ENCODE measurements around the gene ADGRL1. TPM values are rescaled to one million over a fixed set of nuclear protein-coding genes. Genes with fewer than 3 reads are reported as not detected.

Gene ADGRL1
- polyA plus RNA-seq, 3 donors: 1.7 TPM; not detected in 2

DNA sequence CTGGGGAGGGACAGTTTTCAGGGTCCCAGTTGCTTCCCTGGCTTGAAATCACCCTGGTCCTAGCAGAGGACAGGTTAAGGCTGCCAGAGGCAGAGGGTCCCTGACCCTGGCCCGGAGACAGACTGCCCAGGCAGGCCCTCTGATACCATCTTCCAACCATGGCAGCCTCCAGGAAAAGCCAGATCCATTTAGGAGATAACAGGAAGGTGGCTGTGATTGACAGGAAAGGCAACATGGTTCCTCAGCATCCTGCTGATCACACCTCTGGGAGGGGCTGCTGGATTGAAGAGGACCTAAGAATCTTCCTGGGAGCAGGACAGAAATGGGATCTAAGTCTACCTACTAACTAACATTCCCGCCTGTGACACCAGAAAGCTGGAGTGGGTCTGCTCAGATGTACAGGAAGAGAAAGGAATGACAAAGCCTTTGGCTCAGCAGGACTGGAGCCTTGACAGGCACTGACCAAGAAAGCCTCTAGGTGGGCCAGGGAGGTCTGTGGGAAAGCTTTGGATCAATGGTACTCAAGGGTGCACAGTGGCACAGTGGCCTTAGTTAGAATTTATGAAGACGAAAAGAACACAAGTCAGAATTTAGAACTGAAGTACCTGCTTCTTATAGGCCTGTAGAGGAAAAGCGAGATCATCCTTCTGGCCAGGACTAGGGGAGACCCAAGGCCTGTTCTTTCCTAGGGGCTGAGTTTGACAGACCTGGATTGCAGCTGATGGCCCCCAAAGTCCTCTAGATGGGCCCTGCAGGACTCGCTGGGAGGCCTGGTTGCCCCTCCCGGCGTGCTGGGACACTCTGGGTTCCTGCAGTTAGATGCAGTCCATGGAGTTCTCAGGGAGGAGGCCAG lies 86.1 kb downstream of the ADGRL1 start:
- peak overlapping the region; percentile 100 for H3K27ac Mint-ChIP-seq
- Histone ChIP-seq H3K27me3 (ENCODE audit: control insufficient read depth in 2 of 2, insufficient read depth in 2 of 2, low read length in 2 of 2) (no peaks in the 10 kb centered on the region), H3K27ac (ENCODE audit: low read depth in 1 of 2, low read length in 2 of 2) (peak overlapping the region; percentile 98 to 99), H3K79me2 (ENCODE audit: insufficient read depth, low read length) (peaks cover 62% of the 10 kb centered on the region), H3K4me2 (replicated peaks; ENCODE audit: extremely low read depth, low read length, poor library complexity, severe bottlenecking) (peak overlapping the region; percentile 99), H3K36me3 (replicated peaks in 1 of 2; ENCODE audit: control insufficient read depth in 1 of 2, insufficient read depth in 2 of 2, low read length in 2 of 2) (no peaks in the 10 kb centered on the region), H3K9me3 (replicated peaks in 1 of 2; ENCODE audit: control insufficient read depth in 1 of 2, insufficient read depth in 1 of 2, low read length in 2 of 2) (no peaks in the 10 kb centered on the region), H3K4me3 (replicated peaks in 1 of 3; ENCODE audit: low read depth in 2 of 3, low read length in 3 of 3) (peak overlapping the region in 2 of 3 experiments; percentile 42 to 75), H2AFZ (ENCODE audit: insufficient read depth, low read depth, low read length, poor library complexity, severe bottlenecking) (no peak overlapping the region), H3K9ac (ENCODE audit: insufficient read depth, low read length, poor library complexity, severe bottlenecking) (peak overlapping the region; percentile 95), H3K4me1 (ENCODE audit: control insufficient read depth in 1 of 2, insufficient read depth in 2 of 2, low read length in 2 of 2) (peaks cover 41 to 48% of the 10 kb centered on the region in 2 donors), H4K20me1 (ENCODE audit: insufficient read depth, low read length) (peaks cover 20% of the 10 kb centered on the region)
- H3K36me3 Mint-ChIP-seq: peaks cover 10 to 21% of the 10 kb centered on the region in 2 donors
- TF ChIP-seq, protein P1, sequence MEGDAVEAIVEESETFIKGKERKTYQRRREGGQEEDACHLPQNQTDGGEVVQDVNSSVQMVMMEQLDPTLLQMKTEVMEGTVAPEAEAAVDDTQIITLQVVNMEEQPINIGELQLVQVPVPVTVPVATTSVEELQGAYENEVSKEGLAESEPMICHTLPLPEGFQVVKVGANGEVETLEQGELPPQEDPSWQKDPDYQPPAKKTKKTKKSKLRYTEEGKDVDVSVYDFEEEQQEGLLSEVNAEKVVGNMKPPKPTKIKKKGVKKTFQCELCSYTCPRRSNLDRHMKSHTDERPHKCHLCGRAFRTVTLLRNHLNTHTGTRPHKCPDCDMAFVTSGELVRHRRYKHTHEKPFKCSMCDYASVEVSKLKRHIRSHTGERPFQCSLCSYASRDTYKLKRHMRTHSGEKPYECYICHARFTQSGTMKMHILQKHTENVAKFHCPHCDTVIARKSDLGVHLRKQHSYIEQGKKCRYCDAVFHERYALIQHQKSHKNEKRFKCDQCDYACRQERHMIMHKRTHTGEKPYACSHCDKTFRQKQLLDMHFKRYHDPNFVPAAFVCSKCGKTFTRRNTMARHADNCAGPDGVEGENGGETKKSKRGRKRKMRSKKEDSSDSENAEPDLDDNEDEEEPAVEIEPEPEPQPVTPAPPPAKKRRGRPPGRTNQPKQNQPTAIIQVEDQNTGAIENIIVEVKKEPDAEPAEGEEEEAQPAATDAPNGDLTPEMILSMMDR (IDR thresholded peaks at IDR 0.05): no peak
- DNase-seq: no peak
- no peaks in the 10 kb centered on the region for H3K27me3 Mint-ChIP-seq (ENCODE audit: low read depth in 3 of 3)
- H3K4me1 Mint-ChIP-seq: peaks cover 44% of the 10 kb centered on the region
- no peaks in the 10 kb centered on the region for H3K9me3 Mint-ChIP-seq
- intact Hi-C loops (cut with micrococcal nuclease): loop anchor here (5.0 kb wide), 2 partner anchors 38 to 118 kb away; no protein-coding TSS in a partner anchor
- 98% methylated on average over 6 of the region's 7 CpGs for WGBS (ENCODE audit: insufficient coverage)
- peak overlapping the region; percentile 69 to 90 for H3K4me3 Mint-ChIP-seq

GRCh38 chr19:14119146-14119545 lies 86.8 kb downstream of the ADGRL1 start:
- peaks cover 51% of the 10 kb centered on the region for H3K4me1 Mint-ChIP-seq
- H3K27ac Mint-ChIP-seq: peak overlapping the region; percentile 100
- Histone ChIP-seq H3K9ac (ENCODE audit: insufficient read depth, low read length, poor library complexity, severe bottlenecking) (peak overlapping the region; percentile 95), H3K36me3 (replicated peaks in 1 of 2; ENCODE audit: control insufficient read depth in 1 of 2, insufficient read depth in 2 of 2, low read length in 2 of 2) (no peaks in the 10 kb centered on the region), H3K27ac (ENCODE audit: low read depth in 1 of 2, low read length in 2 of 2) (peak overlapping the region; percentile 98 to 99), H4K20me1 (ENCODE audit: insufficient read depth, low read length) (peaks cover 28% of the 10 kb centered on the region), H3K4me2 (replicated peaks; ENCODE audit: extremely low read depth, low read length, poor library complexity, severe bottlenecking) (peak overlapping the region; percentile 99), H2AFZ (ENCODE audit: insufficient read depth, low read depth, low read length, poor library complexity, severe bottlenecking) (peak overlapping the region; percentile 54), H3K9me3 (replicated peaks in 1 of 2; ENCODE audit: control insufficient read depth in 1 of 2, insufficient read depth in 1 of 2, low read length in 2 of 2) (no peaks in the 10 kb centered on the region), H3K4me1 (ENCODE audit: control insufficient read depth in 1 of 2, insufficient read depth in 2 of 2, low read length in 2 of 2) (peaks cover 48 to 55% of the 10 kb centered on the region in 2 donors), H3K4me3 (replicated peaks in 1 of 3; ENCODE audit: low read depth in 2 of 3, low read length in 3 of 3) (peak overlapping the region; percentile 42 to 75 (median 65)), H3K27me3 (ENCODE audit: control insufficient read depth in 2 of 2, insufficient read depth in 2 of 2, low read length in 2 of 2) (no peaks in the 10 kb centered on the region), H3K79me2 (ENCODE audit: insufficient read depth, low read length) (peaks cover 64% of the 10 kb centered on the region)
- peaks cover 7 to 21% of the 10 kb centered on the region in 2 donors for H3K36me3 Mint-ChIP-seq
- TF ChIP-seq, protein P1 (IDR thresholded peaks at IDR 0.05): no peak
- peaks cover 0 to 1% (median 0%) of the 10 kb centered on the region in 3 donors for H3K27me3 Mint-ChIP-seq (ENCODE audit: low read depth in 3 of 3)
- no peaks in the 10 kb centered on the region for H3K9me3 Mint-ChIP-seq
- DNase-seq: no peak
- intact Hi-C loops (cut with micrococcal nuclease): loop anchor here (5.0 kb wide), 2 partner anchors 37 to 117 kb away; no protein-coding TSS in a partner anchor
- 0% methylated on average over 1 of the region's 3 CpGs for WGBS (ENCODE audit: insufficient coverage)
- H3K4me3 Mint-ChIP-seq: peak overlapping the region; percentile 90 to 96
